Dedifferentiated amniotic fluid mesenchymal stem cell (primary cell): ENCODE results near the gene DHX36.

Source experiments
- DNase-seq: peaks from one replicate; pipeline ENCODE4 v3.0.0-alpha.2; 2016; ENCODE audit errors: extremely low spot score

DHX36 gene

DNA sequence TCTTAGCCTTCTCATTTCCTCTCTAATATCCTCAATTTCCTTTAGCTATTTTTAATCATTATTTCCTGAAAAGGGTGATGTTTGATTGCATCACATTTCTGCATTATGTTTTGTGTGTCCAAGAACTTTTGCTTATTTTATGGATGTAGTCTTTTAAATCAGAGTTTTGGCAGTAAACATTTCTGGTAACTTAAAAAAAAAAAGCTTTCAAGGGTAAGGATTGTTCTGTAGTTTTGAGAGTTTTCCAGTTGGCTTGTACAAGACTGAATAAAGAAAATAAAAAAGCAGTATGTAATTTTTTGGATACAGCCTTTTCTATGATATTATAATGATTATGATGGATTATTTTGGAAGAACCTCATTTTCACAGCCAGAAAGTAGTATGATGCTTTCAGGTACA is 99.4 kb downstream of the DHX36 start:
- no peak for DNase-seq

- no peak for DNase-seq
Observed at GRCh38 chr3:154224366-154224765, 99.9 kb downstream of the DHX36 start.

DNA sequence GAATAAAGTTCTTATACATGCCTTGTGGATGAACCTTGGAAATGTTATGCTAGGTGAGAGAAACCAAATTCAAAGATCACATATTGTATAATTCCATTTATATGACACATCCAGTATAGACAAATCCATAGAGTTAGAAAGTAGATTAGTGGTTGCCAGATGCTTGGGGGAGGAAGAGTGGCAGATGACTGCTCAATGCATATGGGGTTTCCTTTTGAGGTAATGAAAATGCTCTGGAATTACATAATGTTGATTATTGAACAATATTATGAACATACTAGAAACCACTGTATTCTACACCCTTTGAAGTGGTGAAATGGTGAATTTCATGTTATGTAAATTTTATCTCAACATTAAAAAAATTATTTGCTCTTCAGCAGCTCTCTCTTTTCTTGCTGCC is 100.8 kb downstream of the DHX36 start:
- no peak for DNase-seq
